Measurements from ENCODE around the gene PMM1. TPM values are rescaled to one million over a fixed set of nuclear protein-coding genes. Genes with fewer than 3 reads are reported as not detected.
"Not testable (repeated sequence)": the region's sequence is repeated elsewhere in the genome, so short reads cannot be mapped to it uniquely, and the experiment has no call there.

The PMM1 gene
- total RNA-seq, 1 donor from 2014 or later = 39.4 TPM

- Histone ChIP-seq H3K4me2 (ENCODE audit: low read length) (peak overlapping the region; percentile 79), H3K4me1 (ENCODE audit: insufficient read depth, low read length) (peaks cover 65% of the 10 kb centered on the region), H3K79me2 (ENCODE audit: insufficient read depth, low read length) (no peaks in the 10 kb centered on the region), H3K27me3 (ENCODE audit: insufficient read depth, low read length) (no peaks in the 10 kb centered on the region), H3K9ac (ENCODE audit: low read length) (peak overlapping the region; percentile 76), H4K20me1 (ENCODE audit: insufficient read depth, low read length) (no peaks in the 10 kb centered on the region), H3K4me3 (ENCODE audit: insufficient read depth, low read depth, low read length) (peak overlapping the region; percentile 55), H3K36me3 (ENCODE audit: insufficient read depth, low read length) (no peaks in the 10 kb centered on the region), H2AFZ (ENCODE audit: low read depth, low read length) (peak overlapping the region; percentile 76), H3K27ac (ENCODE audit: low read depth, low read length) (peak overlapping the region; percentile 40), H3K9me3 (ENCODE audit: insufficient read depth, low read depth, low read length) (no peaks in the 10 kb centered on the region)
- Mint-ChIP-seq H3K27me3 (ENCODE audit: low read depth, unreplicated experiment) (no peaks in the 10 kb centered on the region), H3K36me3 (ENCODE audit: low read depth, unreplicated experiment) (no peaks in the 10 kb centered on the region), H3K4me1 (ENCODE audit: low read depth, unreplicated experiment) (peaks cover 47% of the 10 kb centered on the region), H3K4me3 (ENCODE audit: unreplicated experiment) (peak overlapping the region; percentile 82), H3K27ac (ENCODE audit: unreplicated experiment) (peak overlapping the region; percentile 92), H3K9me3 (ENCODE audit: unreplicated experiment) (no peaks in the 10 kb centered on the region)
- DNase-seq (ENCODE audit: low read depth) (peak; percentile 35), FAIRE-seq (no peak)
- no peak for TF ChIP-seq CTCF (IDR thresholded peaks at IDR 0.05; ENCODE audit: insufficient read depth, low read depth, low read length)
- no peak for TF ChIP-seq EZH2 (IDR thresholded peaks at IDR 0.05; ENCODE audit: insufficient read depth, low read length)
These were observed 28.3 kb downstream of the PMM1 start for GRCh38 chr22:41561335-41561734.

- Histone ChIP-seq H3K4me1 (ENCODE audit: insufficient read depth, low read length) (peaks cover 59% of the 10 kb centered on the region), H3K9me3 (ENCODE audit: insufficient read depth, low read depth, low read length) (no peaks in the 10 kb centered on the region), H3K4me3 (ENCODE audit: insufficient read depth, low read depth, low read length) (no peak overlapping the region), H4K20me1 (ENCODE audit: insufficient read depth, low read length) (no peaks in the 10 kb centered on the region), H3K27ac (ENCODE audit: low read depth, low read length) (no peak overlapping the region), H3K36me3 (ENCODE audit: insufficient read depth, low read length) (no peaks in the 10 kb centered on the region), H3K4me2 (ENCODE audit: low read length) (peak overlapping the region; percentile 79), H2AFZ (ENCODE audit: low read depth, low read length) (no peak overlapping the region), H3K79me2 (ENCODE audit: insufficient read depth, low read length) (no peaks in the 10 kb centered on the region), H3K9ac (ENCODE audit: low read length) (peak overlapping the region; percentile 76), H3K27me3 (ENCODE audit: insufficient read depth, low read length) (no peaks in the 10 kb centered on the region)
- no peak for FAIRE-seq
- DNase-seq (ENCODE audit: low read depth) = no peak
- Mint-ChIP-seq H3K4me3 (ENCODE audit: unreplicated experiment) (no peak overlapping the region), H3K9me3 (ENCODE audit: unreplicated experiment) (no peaks in the 10 kb centered on the region), H3K27ac (ENCODE audit: unreplicated experiment) (peak overlapping the region; percentile 92), H3K36me3 (ENCODE audit: low read depth, unreplicated experiment) (no peaks in the 10 kb centered on the region), H3K4me1 (ENCODE audit: low read depth, unreplicated experiment) (peaks cover 47% of the 10 kb centered on the region), H3K27me3 (ENCODE audit: low read depth, unreplicated experiment) (no peaks in the 10 kb centered on the region)
- TF ChIP-seq EZH2 (IDR thresholded peaks at IDR 0.05; ENCODE audit: insufficient read depth, low read length) (no peak), CTCF (IDR thresholded peaks at IDR 0.05; ENCODE audit: insufficient read depth, low read depth, low read length) (no peak)
These were observed 29.6 kb downstream of the PMM1 start for GRCh38 chr22:41560095-41560471.

- peaks cover 46% of the 10 kb centered on the region for H3K4me1 ChIP-seq (ENCODE audit: insufficient read depth, low read length)
- H2AFZ ChIP-seq (ENCODE audit: low read depth, low read length); H3K36me3 Mint-ChIP-seq (ENCODE audit: low read depth, unreplicated experiment); H3K79me2 ChIP-seq (ENCODE audit: insufficient read depth, low read length); H4K20me1 ChIP-seq (ENCODE audit: insufficient read depth, low read length); H3K9me3 Mint-ChIP-seq (ENCODE audit: unreplicated experiment); H3K36me3 ChIP-seq (ENCODE audit: insufficient read depth, low read length); FAIRE-seq; H3K9me3 ChIP-seq (ENCODE audit: insufficient read depth, low read depth, low read length); H3K27me3 ChIP-seq (ENCODE audit: insufficient read depth, low read length); H3K27ac Mint-ChIP-seq (ENCODE audit: unreplicated experiment); H3K4me3 ChIP-seq (ENCODE audit: insufficient read depth, low read depth, low read length); H3K9ac ChIP-seq (ENCODE audit: low read length); H3K27me3 Mint-ChIP-seq (ENCODE audit: low read depth, unreplicated experiment); H3K4me3 Mint-ChIP-seq (ENCODE audit: unreplicated experiment); H3K27ac ChIP-seq (ENCODE audit: low read depth, low read length); DNase-seq (ENCODE audit: low read depth): not testable (repeated sequence)
- H3K4me1 Mint-ChIP-seq (ENCODE audit: low read depth, unreplicated experiment) = peaks cover 44% of the 10 kb centered on the region
- H3K4me2 ChIP-seq (ENCODE audit: low read length) = peak overlapping the region; percentile 69
These were observed 31.4 kb downstream of the PMM1 start for GRCh38 chr22:41558241-41558630.
